ENCODE results near the gene FOXP2.

- TF ChIP-seq CTCF (conservative IDR thresholded peaks at IDR 0.05; ENCODE audit: low read length), result no peak
- no peak for TF ChIP-seq EZH2phosphoT487 (IDR thresholded peaks at IDR 0.05; ENCODE audit: borderline replicate concordance, low read depth, low read length)
Observed at GRCh38 chr7:114574384-114574783, 159.8 kb downstream of the FOXP2 start.

All from OCI-LY7 (cell line).